Skin epidermis (tissue), 12 donors: ENCODE measurements around the gene ISG20.
A peak's percentile ranks its signal among the peaks of the same experiment; 100 is the strongest.
"Not testable (repeated sequence)": the region's sequence is repeated elsewhere in the genome, so short reads cannot be mapped to it uniquely, and the experiment has no call there.

Source experiments
- H3K27ac ChIP-seq, 21 experiments: fragments of 200-600 bp; sonication (generic) in 11 of 21; one replicate each; pipeline ENCODE4 v1.5.0; 2020; ENCODE audit warnings: mild to moderate bottlenecking in 3 of 21, inconsistent platforms in 2 of 21, moderate library complexity in 2 of 21
- H3K4me3 ChIP-seq, 7 experiments: fragments of 200-600 bp; sonication (generic) in 2 of 7; one replicate each; pipeline ENCODE4 v1.5.0; 2020; ENCODE audit warnings: inconsistent platforms in 2 of 7, mild to moderate bottlenecking in 2 of 7, moderate library complexity in 1 of 7

The ISG20 gene

GRCh38 chr15:88631464-88632028, 7.3 kb upstream of the ISG20 start:
- Histone ChIP-seq H3K27ac (peak overlapping the region in 10 of 21 experiments; percentile 16 to 74 (median 56)), H3K4me3 (no peak overlapping the region)

GRCh38 chr15:88632797-88633196, 6.0 kb upstream of the ISG20 start:
- peak overlapping the region in 2 of 21 experiments; percentile 35 to 94 for H3K27ac ChIP-seq
- H3K4me3 ChIP-seq, result not testable (repeated sequence)

GRCh38 chr15:88634449-88634848, 4.4 kb upstream of the ISG20 start:
- peak overlapping the region in 12 of 21 experiments; percentile 4 to 97 (median 74) for H3K27ac ChIP-seq
- no peak overlapping the region for H3K4me3 ChIP-seq

DNA sequence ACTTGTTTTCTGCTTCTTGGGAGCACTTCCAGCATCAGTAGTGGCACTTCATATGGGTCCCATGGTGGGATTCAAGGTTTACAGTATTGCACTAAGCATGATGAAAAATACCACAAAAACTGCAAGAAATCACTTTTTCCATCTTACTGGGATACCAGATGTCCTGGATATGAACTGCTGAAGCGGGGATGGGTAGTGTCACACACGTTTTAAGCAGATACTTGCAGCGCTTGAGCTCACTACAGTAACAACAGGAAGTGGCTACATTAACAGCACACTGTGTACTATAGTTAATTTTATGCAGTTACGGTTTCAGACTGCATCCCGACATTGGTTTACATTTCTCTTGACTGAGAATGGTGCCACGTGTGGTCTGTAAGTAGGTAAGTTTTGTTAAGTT, 3.5 kb upstream of the ISG20 start:
- H3K4me3 ChIP-seq, result no peak overlapping the region
- H3K27ac ChIP-seq, result peak overlapping the region in 14 of 21 experiments; percentile 4 to 97 (median 80)

DNA sequence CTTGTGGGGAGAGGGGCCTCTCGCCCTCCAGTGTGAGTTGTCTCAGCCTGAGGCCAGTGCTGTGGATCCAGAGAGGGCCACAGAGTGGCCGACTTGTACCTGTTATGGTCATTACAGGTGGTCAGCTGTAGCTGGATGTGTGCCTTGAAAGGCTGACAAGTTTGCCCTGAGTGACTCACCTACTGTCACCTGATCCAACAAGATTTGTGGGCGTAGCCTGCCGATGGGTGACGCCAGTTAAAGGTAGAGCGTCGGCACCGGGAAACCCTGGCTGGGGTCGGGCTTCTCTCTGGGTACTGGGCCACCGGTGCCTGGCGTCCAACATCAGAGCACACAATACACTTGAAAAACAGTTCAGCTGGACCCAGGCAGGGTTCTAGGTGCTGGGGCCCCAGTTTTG, 2.8 kb upstream of the ISG20 start:
- peak overlapping the region in 1 of 7 experiments; percentile 1 for H3K4me3 ChIP-seq
- H3K27ac ChIP-seq, result peak overlapping the region; percentile 43 to 98 (median 89)

DNA sequence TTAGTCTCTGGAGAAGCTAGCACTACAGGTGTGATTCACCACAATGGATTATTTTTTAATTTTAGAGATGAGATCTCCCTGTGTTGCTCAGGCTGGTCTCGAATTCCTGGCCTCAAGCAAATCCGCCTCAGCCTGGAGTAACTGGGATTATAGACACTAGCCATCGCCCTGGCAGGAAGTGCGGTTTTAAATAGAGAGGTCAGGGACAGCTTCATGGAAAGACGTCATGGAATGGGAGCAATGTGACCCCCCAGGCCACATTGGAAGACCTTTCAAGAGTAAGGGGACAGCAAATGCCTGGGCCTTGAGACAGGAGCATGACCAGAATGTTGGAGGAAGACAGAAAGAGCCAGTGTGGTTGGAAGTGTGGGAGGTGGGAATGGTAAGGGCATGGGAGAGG, 2.2 kb upstream of the ISG20 start:
- Histone ChIP-seq H3K27ac (peak overlapping the region in 20 of 21 experiments; percentile 13 to 98 (median 90)), H3K4me3 (no peak overlapping the region)

- H3K27ac ChIP-seq, result peak overlapping the region in 19 of 21 experiments; percentile 86 to 98 (median 92)
Observed at GRCh38 chr15:88637436-88637835, 1.4 kb upstream of the ISG20 start.

GRCh38 chr15:88637841-88638625, 783 bp upstream of the ISG20 start:
- Histone ChIP-seq H3K4me3 (peak overlapping the region; percentile 28 to 53 (median 31)), H3K27ac (peak overlapping the region; percentile 63 to 98 (median 91))

More at GRCh38 chr15:88637436-88637835, 1.4 kb upstream of the ISG20 start:
- no peak overlapping the region for H3K4me3 ChIP-seq

GRCh38 chr15:88641959-88642452, 3.2 kb downstream of the ISG20 start:
- Histone ChIP-seq H3K27ac (no peak overlapping the region), H3K4me3 (no peak overlapping the region)

DNA sequence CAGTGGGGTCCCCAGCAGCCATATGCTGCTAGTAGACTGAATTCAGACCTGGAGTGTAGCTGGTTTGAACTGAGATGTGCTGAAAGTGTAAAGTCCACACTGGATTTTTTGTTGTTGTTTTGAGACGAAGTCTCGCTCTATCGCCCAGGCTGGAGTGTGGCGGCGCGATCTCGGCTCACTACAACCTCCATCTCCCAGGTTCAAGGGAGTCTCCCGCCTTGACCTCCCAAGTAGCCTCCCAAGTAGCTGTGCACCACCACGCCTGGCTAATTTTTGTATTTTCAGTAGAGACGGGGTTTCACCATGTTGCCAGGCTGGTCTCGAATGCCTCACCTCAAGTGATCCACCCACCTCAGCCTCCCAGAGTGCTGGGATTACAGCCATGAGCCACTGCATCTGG, 3.7 kb downstream of the ISG20 start:
- not testable (repeated sequence) for H3K4me3 ChIP-seq, H3K27ac ChIP-seq

- Histone ChIP-seq H3K4me3 (no peak overlapping the region), H3K27ac (no peak overlapping the region)
Observed at GRCh38 chr15:88644741-88645140, 5.9 kb downstream of the ISG20 start.

GRCh38 chr15:88645171-88646087, 6.6 kb downstream of the ISG20 start:
- H3K27ac ChIP-seq, result no peak overlapping the region
- no peak overlapping the region for H3K4me3 ChIP-seq

GRCh38 chr15:88646088-88646405, 7.2 kb downstream of the ISG20 start:
- Histone ChIP-seq H3K27ac (no peak overlapping the region), H3K4me3 (no peak overlapping the region)

DNA sequence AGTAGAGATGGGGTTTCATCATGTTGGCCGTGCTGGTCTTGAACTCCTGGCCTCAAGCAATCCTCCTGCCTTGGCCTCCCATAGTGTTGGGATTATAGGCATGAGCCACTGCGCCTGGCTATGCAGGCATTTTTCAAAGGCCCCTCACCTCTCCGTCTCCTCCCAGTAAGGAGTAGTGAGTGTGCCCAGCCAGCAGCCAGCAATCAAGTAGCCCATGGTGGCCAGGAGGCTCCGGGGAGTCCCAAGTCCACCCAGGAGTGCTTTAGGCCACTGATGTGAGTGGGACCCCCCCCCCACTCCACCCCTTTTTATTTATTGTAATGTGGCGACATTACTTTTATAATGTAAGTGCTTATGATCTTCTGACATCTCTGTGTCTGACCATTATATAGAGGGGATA, 8.1 kb downstream of the ISG20 start:
- Histone ChIP-seq H3K27ac (peak overlapping the region in 2 of 21 experiments; percentile 8 to 36), H3K4me3 (no peak overlapping the region)

DNA sequence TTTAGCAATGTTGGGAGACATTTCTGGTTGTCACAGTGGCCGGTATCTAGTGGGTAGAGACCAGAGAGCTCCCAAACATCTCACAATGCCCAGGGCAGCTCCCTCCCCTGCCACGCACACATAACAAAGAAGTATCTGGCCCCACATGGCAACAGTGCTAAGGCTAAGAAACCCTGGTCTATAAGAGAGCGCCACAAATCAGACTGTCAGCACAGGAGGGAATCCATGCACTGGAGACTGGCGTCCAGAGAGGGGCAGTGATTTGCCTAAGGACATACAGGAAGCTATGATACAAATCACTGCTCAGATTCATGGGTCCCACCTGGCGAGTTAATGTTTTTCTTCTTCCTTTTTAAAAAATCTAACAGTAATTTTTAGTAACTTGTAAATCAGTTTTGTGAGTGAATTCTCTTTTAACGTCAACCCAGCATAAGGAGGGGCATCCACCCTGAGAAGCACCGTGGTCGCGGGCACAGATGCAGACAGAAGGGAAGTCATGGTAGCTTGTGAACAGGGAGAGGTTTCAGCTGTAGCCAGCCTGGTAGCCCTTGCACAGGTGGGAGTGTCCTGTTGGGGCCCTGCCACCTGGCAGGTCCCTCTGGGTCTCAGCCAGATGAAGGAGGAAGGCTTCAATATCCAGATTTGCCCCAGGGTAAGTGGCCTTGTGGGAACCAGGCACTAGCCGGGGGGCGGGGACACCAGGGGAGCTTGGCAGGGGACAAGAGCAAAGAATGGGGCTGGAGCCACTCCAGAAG, 8.7 kb downstream of the ISG20 start:
- Histone ChIP-seq H3K4me3 (no peak overlapping the region), H3K27ac (peak overlapping the region in 3 of 21 experiments; percentile 8 to 36 (median 10))

GRCh38 chr15:88648357-88649214, 9.8 kb downstream of the ISG20 start:
- no peak overlapping the region for H3K4me3 ChIP-seq
- peak overlapping the region in 19 of 21 experiments; percentile 8 to 81 (median 66) for H3K27ac ChIP-seq

GRCh38 chr15:88649286-88649733, 10.5 kb downstream of the ISG20 start:
- Histone ChIP-seq H3K27ac (peak overlapping the region in 16 of 21 experiments; percentile 25 to 81 (median 67)), H3K4me3 (no peak overlapping the region)
